Hepatocyte (in vitro differentiated cells): ENCODE results near the gene INO80.

Experiments
- EZH2phosphoT487 ChIP-seq: fragments of 200-600 bp; sonication (generic); IDR thresholded peaks from one replicate; pipeline ENCODE4 v1.6.1; 2018; ENCODE audit warnings: antibody characterized with exemption, mild to moderate bottlenecking, low read depth, moderate library complexity; ENCODE audit not compliant: unreplicated experiment, severe bottlenecking
- TF ChIP-seq, protein P1 (sequence below): fragments of 200-600 bp; sonication (generic); IDR thresholded peaks from 2 replicates; pipeline ENCODE4 v1.5.1; 2016; ENCODE audit warnings: antibody characterized with exemption, mild to moderate bottlenecking; ENCODE audit not compliant: poor library complexity

GRCh38 chr15:41154412-41154811, 38.3 kb upstream of the INO80 start:
- TF ChIP-seq, protein P1, sequence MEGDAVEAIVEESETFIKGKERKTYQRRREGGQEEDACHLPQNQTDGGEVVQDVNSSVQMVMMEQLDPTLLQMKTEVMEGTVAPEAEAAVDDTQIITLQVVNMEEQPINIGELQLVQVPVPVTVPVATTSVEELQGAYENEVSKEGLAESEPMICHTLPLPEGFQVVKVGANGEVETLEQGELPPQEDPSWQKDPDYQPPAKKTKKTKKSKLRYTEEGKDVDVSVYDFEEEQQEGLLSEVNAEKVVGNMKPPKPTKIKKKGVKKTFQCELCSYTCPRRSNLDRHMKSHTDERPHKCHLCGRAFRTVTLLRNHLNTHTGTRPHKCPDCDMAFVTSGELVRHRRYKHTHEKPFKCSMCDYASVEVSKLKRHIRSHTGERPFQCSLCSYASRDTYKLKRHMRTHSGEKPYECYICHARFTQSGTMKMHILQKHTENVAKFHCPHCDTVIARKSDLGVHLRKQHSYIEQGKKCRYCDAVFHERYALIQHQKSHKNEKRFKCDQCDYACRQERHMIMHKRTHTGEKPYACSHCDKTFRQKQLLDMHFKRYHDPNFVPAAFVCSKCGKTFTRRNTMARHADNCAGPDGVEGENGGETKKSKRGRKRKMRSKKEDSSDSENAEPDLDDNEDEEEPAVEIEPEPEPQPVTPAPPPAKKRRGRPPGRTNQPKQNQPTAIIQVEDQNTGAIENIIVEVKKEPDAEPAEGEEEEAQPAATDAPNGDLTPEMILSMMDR = no peak
- no peak for TF ChIP-seq EZH2phosphoT487
